ENCODE measurements around the gene CDC6.

DNA sequence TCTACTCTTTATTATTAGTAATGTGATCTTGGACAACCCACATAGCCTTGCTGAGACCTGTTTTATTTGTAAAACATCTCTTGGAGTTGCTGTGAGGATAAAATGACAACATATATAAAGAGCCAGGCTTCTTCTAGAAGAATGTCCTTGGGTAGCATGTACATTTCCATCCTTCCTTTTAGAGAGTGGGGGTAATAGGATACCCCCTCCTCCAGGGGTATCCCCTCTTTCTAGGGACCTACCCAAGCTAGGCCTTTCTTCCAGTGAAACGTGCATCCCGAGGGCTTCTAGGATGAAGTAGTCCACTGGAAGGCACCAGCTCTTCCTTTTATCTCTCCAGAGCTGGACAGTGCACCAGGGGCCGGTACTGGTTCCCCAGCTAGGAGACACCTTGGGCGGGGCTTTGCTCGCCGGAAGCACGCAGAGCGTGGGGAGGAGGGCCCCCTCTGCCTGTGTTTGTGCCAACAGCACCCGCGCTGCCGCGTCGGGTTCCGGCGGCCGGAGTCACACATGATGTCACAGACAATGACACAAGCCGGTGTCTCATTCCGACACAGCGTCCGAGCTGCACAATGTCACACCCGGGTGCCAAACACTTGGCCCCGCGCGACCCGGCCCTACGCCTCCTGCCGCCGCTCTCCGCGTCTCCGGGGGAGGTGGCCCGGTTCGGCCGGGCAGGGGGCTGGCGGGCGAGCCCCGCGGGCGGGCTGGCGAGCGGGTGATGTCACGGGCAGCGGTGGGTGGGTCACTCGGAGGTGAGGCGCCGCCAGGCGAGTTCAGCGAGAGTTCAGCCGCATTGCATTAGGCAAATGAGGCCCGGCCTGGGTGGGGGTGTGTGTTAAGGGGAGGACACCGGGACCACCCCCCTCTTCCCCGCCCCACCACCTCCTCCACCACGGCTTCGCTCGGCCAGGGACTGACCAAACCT is 53.5 kb downstream of the CDC6 start:
- TF ChIP-seq, protein P1, sequence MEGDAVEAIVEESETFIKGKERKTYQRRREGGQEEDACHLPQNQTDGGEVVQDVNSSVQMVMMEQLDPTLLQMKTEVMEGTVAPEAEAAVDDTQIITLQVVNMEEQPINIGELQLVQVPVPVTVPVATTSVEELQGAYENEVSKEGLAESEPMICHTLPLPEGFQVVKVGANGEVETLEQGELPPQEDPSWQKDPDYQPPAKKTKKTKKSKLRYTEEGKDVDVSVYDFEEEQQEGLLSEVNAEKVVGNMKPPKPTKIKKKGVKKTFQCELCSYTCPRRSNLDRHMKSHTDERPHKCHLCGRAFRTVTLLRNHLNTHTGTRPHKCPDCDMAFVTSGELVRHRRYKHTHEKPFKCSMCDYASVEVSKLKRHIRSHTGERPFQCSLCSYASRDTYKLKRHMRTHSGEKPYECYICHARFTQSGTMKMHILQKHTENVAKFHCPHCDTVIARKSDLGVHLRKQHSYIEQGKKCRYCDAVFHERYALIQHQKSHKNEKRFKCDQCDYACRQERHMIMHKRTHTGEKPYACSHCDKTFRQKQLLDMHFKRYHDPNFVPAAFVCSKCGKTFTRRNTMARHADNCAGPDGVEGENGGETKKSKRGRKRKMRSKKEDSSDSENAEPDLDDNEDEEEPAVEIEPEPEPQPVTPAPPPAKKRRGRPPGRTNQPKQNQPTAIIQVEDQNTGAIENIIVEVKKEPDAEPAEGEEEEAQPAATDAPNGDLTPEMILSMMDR (IDR thresholded peaks at IDR 0.05) = peak in 5 of 6 experiments; percentile 6 to 64 (median 43)
- TF ChIP-seq POLR2AphosphoS5 (IDR thresholded peaks at IDR 0.05) = peak; percentile 97 to 99
